Measurements from ENCODE around the gene PDK4.
"Not testable (repeated sequence)": the region's sequence is repeated elsewhere in the genome, so short reads cannot be mapped to it uniquely, and the experiment has no call there.

The PDK4 gene

DNA sequence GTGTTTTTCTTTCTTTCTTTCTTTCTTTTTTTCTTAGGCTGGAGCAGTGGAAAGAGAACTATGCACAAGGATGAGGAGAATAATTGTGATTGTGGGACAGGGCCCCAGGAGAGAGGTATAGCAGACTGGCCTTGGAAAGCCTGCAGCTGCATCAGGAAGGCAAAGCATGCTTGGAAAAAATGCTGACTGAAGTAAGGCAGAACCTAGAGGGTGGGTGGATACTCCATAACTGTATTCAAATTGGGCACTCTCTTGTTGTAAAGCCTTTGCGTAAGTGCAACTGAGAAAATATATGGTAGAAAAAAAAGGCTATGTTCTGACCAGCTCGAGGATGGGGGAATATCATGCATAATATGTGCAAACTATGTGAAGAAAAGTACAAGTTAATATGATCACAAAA, 39.5 kb downstream of the PDK4 start:
- TF ChIP-seq, protein P1, sequence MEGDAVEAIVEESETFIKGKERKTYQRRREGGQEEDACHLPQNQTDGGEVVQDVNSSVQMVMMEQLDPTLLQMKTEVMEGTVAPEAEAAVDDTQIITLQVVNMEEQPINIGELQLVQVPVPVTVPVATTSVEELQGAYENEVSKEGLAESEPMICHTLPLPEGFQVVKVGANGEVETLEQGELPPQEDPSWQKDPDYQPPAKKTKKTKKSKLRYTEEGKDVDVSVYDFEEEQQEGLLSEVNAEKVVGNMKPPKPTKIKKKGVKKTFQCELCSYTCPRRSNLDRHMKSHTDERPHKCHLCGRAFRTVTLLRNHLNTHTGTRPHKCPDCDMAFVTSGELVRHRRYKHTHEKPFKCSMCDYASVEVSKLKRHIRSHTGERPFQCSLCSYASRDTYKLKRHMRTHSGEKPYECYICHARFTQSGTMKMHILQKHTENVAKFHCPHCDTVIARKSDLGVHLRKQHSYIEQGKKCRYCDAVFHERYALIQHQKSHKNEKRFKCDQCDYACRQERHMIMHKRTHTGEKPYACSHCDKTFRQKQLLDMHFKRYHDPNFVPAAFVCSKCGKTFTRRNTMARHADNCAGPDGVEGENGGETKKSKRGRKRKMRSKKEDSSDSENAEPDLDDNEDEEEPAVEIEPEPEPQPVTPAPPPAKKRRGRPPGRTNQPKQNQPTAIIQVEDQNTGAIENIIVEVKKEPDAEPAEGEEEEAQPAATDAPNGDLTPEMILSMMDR (IDR thresholded peaks at IDR 0.05; ENCODE audit: extremely low read depth, insufficient read depth, missing control alignments), result no peak
- DNase-seq (ENCODE audit: low spot score), result no peak
- in situ Hi-C loops (cut with MboI; ENCODE audit: low pct_unique_long_range_greater_than_20kb, low sequenced_read_pairs, unreplicated experiment), result no loop called here

DNA sequence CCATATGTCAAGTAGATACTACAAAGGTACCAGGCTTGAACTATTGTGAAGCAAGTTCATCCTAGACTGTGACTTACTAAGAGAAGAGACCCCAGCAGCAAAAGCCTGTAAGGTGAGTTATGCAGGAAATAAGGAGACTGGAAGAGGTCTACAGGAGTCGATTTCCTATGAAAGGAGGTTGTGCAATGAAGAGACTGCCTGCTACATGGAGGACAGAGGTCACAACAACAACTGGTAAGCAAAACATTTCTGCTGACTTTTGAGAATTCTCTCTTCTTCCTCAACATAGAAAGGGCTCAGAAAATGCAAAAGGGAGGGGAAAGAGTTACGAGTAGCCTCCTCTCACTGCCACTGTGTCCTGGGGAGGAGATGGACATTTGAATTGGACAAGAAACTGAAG, 42.4 kb downstream of the PDK4 start:
- in situ Hi-C loops (cut with MboI; ENCODE audit: low pct_unique_long_range_greater_than_20kb, low sequenced_read_pairs, unreplicated experiment), result no loop called here
- DNase-seq (ENCODE audit: low spot score), result no peak
- TF ChIP-seq, protein P1 (IDR thresholded peaks at IDR 0.05; ENCODE audit: extremely low read depth, insufficient read depth, missing control alignments), result no peak

DNA sequence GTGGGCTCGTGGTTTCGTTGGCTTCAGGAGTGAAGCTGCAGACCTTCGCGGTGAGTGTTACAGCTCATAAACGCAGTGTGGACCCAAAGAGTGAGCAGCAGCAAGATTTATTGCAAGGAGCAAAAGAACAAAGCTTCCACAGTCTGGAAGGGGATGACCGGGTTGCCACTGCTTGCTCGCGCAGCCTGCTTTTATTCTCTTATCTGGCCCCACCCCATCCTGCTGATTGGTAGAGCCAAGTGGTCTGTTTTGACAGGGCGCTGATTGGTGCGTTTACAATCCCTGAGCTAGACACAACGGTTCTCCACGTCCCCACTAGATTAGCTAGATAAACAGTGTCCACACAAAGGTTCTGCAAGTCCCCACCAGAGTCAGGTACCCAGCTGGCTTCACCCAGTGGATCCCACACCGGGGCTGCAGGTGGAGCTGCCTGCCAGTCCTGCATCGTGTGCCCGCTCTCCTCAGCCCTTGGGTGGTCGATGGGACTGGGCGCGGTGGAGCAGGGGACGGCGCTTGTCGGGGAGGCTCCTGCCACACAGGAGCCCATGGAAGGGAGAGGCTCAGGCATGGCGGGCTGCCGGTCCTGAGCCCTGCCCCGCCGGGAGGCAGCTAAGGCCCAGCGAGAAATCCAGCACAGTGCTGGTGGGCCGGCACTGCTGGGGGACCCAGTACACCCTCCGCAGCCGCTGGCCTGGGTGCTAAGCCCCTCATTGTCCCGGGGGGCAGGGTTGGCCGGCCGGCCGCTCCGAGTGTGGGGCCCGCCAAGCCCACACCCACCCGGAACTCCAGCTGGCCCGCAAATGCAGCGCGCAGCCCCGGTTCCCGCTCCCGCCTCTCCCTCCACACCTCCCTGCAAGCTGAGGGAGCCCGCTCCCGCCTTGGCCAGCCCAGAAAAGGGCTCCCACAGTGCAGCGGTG, 44.0 kb downstream of the PDK4 start:
- DNase-seq (ENCODE audit: low spot score); in situ Hi-C loops (cut with MboI; ENCODE audit: low pct_unique_long_range_greater_than_20kb, low sequenced_read_pairs, unreplicated experiment): not testable (repeated sequence)

DNA sequence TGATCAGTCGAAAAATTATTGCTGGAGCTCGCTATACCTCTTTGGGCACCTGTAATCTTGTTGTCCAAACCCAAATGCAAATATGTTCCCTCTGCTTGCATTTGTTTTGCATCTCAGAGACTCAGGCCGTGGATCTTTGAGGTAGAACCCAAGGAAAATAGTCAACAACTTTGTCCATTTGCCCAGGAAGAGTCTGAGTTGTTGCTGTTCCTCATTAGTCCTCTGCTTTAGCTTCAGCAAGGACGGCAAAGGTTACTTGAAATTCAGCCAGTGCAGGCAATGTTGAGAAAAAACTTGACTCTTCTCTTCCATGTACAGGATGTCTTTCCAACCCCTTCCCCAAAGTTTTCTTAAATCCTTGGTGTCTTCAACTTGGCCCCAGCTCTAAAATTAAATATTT, 45.8 kb downstream of the PDK4 start:
- in situ Hi-C loops (cut with MboI; ENCODE audit: low pct_unique_long_range_greater_than_20kb, low sequenced_read_pairs, unreplicated experiment), result no loop called here
- TF ChIP-seq, protein P1 (IDR thresholded peaks at IDR 0.05; ENCODE audit: extremely low read depth, insufficient read depth, missing control alignments), result no peak
- DNase-seq (ENCODE audit: low spot score), result no peak

DNA sequence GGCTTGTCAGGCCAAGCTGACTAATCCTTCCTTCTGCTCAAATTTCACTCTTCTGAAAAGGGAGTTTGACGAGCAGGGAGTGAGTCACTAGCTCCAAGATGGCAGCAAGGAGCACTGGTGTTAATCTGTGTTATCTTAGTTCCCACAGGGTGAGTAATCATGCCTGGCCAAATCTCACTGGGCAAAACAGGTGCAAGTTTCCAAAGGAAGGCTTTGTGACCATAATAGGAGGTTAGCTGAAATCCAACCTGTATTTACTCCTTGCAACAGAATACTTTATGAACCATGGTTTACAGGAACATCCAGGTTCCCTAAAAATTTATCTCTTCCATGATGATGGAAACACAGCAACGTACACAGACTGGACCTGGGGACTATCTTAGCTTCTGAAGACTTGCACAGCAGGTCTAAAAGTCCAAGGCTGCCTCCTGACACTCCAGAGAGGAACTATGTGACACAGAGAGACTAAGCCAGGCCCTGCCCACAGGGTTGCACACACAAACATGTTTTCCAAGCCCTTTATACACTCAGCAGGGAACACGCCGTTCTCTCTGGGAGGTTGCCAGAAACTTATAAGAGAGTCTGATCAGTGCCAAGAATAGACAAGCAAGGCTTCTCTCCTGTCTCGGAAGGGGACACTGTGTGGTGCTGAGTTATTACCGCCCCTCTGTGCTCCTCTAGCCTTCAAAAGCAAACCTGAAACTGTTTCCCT, 46.3 kb downstream of the PDK4 start:
- peak; percentile 20 for DNase-seq (ENCODE audit: low spot score)
- TF ChIP-seq, protein P1 (IDR thresholded peaks at IDR 0.05; ENCODE audit: extremely low read depth, insufficient read depth, missing control alignments), result no peak
- in situ Hi-C loops (cut with MboI; ENCODE audit: low pct_unique_long_range_greater_than_20kb, low sequenced_read_pairs, unreplicated experiment), result no loop called here

DNA sequence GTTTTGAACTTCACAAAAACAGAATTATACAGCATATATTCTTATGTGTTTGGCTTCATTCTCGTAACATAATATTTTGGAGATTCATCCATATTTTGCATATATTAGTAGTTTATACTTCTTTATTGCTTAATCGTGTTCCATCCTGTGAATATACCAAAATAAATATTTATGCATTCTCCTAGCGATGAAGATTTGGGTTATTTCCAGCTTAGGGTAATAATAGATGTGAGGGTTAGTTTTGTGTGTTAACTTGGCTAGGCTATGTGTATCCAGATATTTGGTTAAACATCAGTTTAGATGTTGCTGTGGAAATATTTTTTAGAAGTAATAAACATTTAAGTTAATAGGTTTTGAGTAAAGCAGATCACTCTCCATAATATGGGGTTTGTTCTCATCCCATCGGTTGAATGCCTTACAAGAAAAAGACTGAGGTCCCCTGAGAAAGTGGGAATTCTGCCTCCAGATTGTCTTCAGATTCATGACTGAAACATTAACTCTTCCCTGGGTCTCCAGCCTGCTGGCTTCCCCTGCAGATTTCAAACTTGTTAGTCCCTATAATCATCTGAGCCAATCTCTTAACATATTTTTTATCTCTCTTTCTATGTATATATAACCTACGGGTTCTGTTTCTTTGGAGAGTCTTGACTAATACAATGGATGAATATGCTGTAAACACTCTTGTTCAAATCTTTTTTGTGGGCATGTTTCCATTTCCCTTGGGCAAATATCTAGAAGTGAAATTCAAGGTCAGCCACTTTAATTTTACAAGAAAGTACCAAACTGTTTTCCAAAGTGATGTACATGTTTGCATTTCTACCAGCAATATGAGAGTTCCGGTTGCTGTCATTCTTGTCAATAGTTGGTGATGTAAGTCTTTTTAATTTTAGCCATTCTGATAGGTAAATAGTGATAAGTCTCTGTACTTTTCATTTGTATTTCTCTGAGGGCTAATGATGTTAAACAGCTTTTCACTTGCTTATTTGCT, 48.7 kb downstream of the PDK4 start:
- in situ Hi-C loops (cut with MboI; ENCODE audit: low pct_unique_long_range_greater_than_20kb, low sequenced_read_pairs, unreplicated experiment), result no loop called here
- no peak for DNase-seq (ENCODE audit: low spot score)
- TF ChIP-seq, protein P1 (IDR thresholded peaks at IDR 0.05; ENCODE audit: extremely low read depth, insufficient read depth, missing control alignments), result no peak
